ENCODE results near the gene CROCC. TPM values are rescaled to one million over a fixed set of nuclear protein-coding genes. Genes with fewer than 3 reads are reported as not detected.

CROCC gene
- polyA plus RNA-seq, 2 of the 4 experiments (the other 2 are of a cell fraction) = 4.4 to 10.6 TPM

DNA sequence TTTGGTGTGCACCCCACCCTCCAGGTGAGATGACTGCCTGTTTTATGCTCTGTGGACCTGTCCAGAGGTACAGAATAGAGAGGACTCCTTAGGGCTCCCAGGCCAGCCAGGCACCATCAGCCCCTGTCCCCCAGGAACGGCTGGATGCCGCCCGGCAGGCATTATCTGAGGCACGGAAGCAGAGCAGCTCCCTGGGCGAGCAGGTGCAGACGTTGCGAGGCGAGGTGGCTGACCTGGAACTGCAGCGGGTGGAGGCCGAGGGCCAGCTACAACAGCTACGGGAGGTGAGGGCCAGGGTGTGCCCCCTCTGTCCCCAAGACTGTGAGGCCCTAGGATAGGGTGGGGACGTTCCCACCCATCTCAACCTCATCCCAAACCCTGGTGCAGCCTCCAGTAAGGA lies 47.9 kb downstream of the CROCC start (continued):
- no peak for TF ChIP-seq KDM5A (IDR thresholded peaks at IDR 0.05)
- no peak for TF ChIP-seq FOSB (CRISPR knock-in tag; IDR thresholded peaks at IDR 0.05)
- TF ChIP-seq, protein P1, sequence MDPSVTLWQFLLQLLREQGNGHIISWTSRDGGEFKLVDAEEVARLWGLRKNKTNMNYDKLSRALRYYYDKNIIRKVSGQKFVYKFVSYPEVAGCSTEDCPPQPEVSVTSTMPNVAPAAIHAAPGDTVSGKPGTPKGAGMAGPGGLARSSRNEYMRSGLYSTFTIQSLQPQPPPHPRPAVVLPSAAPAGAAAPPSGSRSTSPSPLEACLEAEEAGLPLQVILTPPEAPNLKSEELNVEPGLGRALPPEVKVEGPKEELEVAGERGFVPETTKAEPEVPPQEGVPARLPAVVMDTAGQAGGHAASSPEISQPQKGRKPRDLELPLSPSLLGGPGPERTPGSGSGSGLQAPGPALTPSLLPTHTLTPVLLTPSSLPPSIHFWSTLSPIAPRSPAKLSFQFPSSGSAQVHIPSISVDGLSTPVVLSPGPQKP (IDR thresholded peaks at IDR 0.05; ENCODE audit: low read depth, low read length) = no peak
- no peak for TF ChIP-seq HDAC2 (IDR thresholded peaks at IDR 0.05)
- TF ChIP-seq KDM1A (IDR thresholded peaks at IDR 0.05; ENCODE audit: low read depth) = no peak

DNA sequence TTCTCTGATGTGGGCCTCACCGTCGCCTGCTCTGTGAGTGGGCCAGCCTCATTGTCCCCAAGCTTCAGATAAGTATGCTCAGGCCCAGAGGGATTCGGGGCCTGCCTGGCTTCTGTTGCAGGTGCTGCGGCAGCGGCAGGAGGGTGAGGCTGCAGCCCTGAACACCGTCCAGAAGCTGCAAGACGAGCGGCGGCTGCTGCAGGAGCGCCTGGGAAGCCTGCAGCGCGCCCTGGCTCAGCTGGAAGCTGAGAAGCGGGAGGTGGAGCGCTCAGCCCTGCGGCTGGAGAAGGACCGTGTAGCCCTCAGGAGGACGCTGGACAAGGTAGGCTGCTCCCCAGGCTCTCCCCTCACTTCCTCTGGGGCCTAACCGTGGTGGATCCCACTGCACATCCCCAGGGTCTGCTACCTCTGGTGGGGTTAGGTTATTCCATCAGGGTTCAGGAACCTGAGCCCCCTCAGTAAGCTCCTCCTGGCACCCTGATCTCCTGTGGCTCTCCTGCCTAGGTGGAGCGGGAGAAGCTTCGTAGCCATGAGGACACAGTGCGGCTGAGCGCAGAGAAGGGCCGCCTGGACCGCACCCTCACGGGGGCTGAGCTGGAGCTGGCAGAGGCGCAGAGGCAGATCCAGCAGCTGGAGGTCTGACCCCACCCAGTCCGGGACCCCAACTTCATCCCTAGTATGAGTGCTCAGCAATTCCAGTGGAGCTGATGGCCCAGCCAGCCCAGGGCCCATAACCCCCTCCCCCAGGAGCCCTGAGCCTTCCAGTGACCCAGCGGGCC lies 48.6 kb downstream of the CROCC start:
- DNase-seq (ENCODE audit: low read depth in 1 of 2, low spot score in 1 of 2) (no peak), FAIRE-seq (no peak), ATAC-seq (no peak)
- WGBS (ENCODE audit: missing lambda C conversion rate) = 90% methylated on average over 6 of the region's 28 CpGs
- Histone ChIP-seq H3K27ac (no peak overlapping the region), H3K4me2 (no peak overlapping the region), H3K4me3 (no peak overlapping the region), H3K9me3 (no peaks in the 10 kb centered on the region), H3K4me1 (peaks cover 16% of the 10 kb centered on the region)
- CTCF ChIA-PET = interaction anchor here (1.4 to 1.5 kb wide), 3 partner anchors 10 to 74 kb away, joined by 4 read pairs; no protein-coding TSS in a partner anchor
- TF ChIP-seq ZC3H11A (IDR thresholded peaks at IDR 0.05) = no peak
- TF ChIP-seq EHF (CRISPR knock-in tag; IDR thresholded peaks at IDR 0.05) = no peak
- no peak for TF ChIP-seq HOXB13 (CRISPR knock-in tag; IDR thresholded peaks at IDR 0.05; ENCODE audit: low read depth)
- TF ChIP-seq FOXS1 (CRISPR knock-in tag; IDR thresholded peaks at IDR 0.05) = no peak
- no peak for TF ChIP-seq CHD2 (IDR thresholded peaks at IDR 0.05; ENCODE audit: low read length, partially characterized antibody)
- TF ChIP-seq CBX8 (IDR thresholded peaks at IDR 0.05) = no peak
- TF ChIP-seq REST (IDR thresholded peaks at IDR 0.05) = no peak
- no peak for TF ChIP-seq KDM5A (IDR thresholded peaks at IDR 0.05)
- POLR2A ChIA-PET = no interaction called here

- peaks cover 12% of the 10 kb centered on the region for H3K4me1 ChIP-seq
- peak in 1 of 2 experiments; percentile 47; a peak in 3 of 6 replicates for ATAC-seq
- no peaks in the 10 kb centered on the region for H3K9me3 ChIP-seq
- DNase-seq (ENCODE audit: low read depth in 1 of 2, low spot score in 1 of 2) = no peak
- 78% methylated on average over 17 of the region's 28 CpGs for WGBS (ENCODE audit: missing lambda C conversion rate)
- peak overlapping the region in 1 of 2 experiments; percentile 37; a peak in 1 of 6 replicates for H3K27ac ChIP-seq
- POLR2A ChIA-PET = no interaction called here
- CTCF ChIA-PET = interaction anchor here (1.5 kb wide), 1 partner anchor 20 kb away, joined by 4 read pairs; no protein-coding TSS in a partner anchor
- TF ChIP-seq, protein P2, sequence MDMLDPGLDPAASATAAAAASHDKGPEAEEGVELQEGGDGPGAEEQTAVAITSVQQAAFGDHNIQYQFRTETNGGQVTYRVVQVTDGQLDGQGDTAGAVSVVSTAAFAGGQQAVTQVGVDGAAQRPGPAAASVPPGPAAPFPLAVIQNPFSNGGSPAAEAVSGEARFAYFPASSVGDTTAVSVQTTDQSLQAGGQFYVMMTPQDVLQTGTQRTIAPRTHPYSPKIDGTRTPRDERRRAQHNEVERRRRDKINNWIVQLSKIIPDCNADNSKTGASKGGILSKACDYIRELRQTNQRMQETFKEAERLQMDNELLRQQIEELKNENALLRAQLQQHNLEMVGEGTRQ (IDR thresholded peaks at IDR 0.05) = peak; percentile 32; the same call in 1 of the 2 replicates
- TF ChIP-seq PBX3 (IDR thresholded peaks at IDR 0.05) (no peak), ESRRA (IDR thresholded peaks at IDR 0.05; ENCODE audit: borderline replicate concordance, low read length) (no peak), HOXB5 (CRISPR knock-in tag; IDR thresholded peaks at IDR 0.05) (no peak), JUNB (IDR thresholded peaks at IDR 0.05) (no peak), PHF8 (IDR thresholded peaks at IDR 0.05; ENCODE audit: borderline replicate concordance, low read depth) (no peak)
- no peak overlapping the region for H3K4me3 ChIP-seq
- H3K4me2 ChIP-seq = no peak overlapping the region
- no peak for FAIRE-seq
Measured at GRCh38 chr1:16971341-16972188, 49.8 kb downstream of the CROCC start.
